Kidney epithelial cell (primary cell): ENCODE results near the gene RFPL3. TPM values are rescaled to one million over a fixed set of nuclear protein-coding genes. Genes with fewer than 3 reads are reported as not detected.

ENCODE experiments used
- DNase-seq: peaks from one replicate; pipeline ENCODE4 v3.0.0-alpha.2; 2010; ENCODE audit warnings: low read depth
- H3K27me3 ChIP-seq: 2 replicates; pipeline ENCODE4 v1.6.0; 2011; ENCODE audit warnings: low read length; ENCODE audit not compliant: control insufficient read depth, insufficient read depth
- H3K36me3 ChIP-seq: 2 replicates; pipeline ENCODE4 v1.5.1; 2011; ENCODE audit warnings: low read length; ENCODE audit not compliant: control insufficient read depth, insufficient read depth
- H3K4me3 ChIP-seq: 2 replicates; pipeline ENCODE4 v1.5.1; 2011; ENCODE audit warnings: low read depth, mild to moderate bottlenecking, control low read depth, low read length
- total RNA-seq: library from RNA; depleted of rRNA; stranded (reverse); fragments of >200 nt; gene quantifications from 2 replicates; pipeline ENCODE4 v1.2.3, GENCODE V29; 2015
- TF ChIP-seq, protein P1 (sequence below): IDR thresholded peaks from 2 replicates; pipeline ENCODE4 v1.5.1; 2011; ENCODE audit warnings: mild to moderate bottlenecking, moderate library complexity, low read length, control low read depth, inconsistent platforms; ENCODE audit not compliant: insufficient read depth, poor library complexity, severe bottlenecking

RFPL3 gene
- total RNA-seq, 1 donor from 2014 or later: not detected

DNA sequence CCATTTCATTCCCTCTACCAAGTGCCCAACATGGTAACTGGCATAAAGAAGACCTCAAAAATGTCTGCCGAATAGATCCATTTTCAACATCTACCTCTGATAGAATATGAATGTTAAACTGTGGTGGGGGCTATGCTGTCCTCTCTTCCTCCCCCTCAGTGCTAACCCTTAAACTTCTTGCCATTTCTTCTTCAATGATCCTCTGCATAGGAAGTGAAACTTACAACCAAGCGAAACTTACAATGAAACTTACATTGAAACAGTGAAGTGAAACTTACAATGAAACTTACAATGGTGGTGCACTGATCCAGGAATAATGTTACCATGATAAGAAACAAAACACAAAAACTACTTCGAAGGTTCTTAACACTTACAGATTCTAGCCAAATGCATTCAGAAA lies 49.6 kb downstream of the RFPL3 start:
- Histone ChIP-seq H3K4me3 (no peak overlapping the region), H3K36me3 (peaks cover 4% of the 10 kb centered on the region), H3K27me3 (no peaks in the 10 kb centered on the region)
- TF ChIP-seq, protein P1, sequence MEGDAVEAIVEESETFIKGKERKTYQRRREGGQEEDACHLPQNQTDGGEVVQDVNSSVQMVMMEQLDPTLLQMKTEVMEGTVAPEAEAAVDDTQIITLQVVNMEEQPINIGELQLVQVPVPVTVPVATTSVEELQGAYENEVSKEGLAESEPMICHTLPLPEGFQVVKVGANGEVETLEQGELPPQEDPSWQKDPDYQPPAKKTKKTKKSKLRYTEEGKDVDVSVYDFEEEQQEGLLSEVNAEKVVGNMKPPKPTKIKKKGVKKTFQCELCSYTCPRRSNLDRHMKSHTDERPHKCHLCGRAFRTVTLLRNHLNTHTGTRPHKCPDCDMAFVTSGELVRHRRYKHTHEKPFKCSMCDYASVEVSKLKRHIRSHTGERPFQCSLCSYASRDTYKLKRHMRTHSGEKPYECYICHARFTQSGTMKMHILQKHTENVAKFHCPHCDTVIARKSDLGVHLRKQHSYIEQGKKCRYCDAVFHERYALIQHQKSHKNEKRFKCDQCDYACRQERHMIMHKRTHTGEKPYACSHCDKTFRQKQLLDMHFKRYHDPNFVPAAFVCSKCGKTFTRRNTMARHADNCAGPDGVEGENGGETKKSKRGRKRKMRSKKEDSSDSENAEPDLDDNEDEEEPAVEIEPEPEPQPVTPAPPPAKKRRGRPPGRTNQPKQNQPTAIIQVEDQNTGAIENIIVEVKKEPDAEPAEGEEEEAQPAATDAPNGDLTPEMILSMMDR: no peak
- no peak for DNase-seq

DNA sequence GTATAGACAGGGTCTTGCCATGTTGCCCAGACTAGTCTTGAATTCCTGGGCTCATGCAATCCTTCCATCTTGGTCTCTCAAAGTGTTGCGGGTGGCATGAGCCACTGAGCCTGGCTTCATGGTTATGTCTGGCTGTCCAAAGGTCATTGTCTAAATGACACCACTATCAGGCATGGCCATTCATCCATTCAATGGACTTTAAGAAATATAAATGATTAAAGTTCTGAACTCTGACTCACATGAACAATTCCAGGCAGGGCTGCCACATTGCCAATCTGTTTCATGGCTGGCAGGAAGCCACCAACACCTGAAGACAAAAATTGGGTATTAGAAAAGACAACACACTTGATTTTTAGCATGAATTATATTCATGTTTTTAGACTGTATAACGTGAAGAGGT lies 50.3 kb downstream of the RFPL3 start:
- TF ChIP-seq, protein P1: no peak
- DNase-seq: no peak
- peaks cover 4% of the 10 kb centered on the region for H3K36me3 ChIP-seq

DNA sequence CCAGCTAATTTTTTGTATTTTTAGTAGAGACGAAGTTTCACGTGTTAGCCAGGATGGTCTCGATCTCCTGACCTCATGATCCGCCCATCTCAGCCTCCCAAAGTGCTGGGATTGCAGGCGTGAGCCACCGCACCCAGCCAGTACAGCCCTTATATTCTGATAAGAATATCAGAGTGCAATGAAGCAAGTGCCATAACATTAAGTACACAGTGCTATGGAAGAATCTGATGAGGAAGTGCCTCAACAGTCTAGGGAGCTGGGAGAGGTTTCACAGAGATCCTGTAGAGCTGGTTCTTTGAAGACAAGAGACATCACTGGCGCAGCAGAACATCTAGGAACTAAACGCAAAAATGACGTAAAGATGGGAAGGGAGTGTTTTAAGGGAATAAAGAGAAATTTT lies 52.3 kb downstream of the RFPL3 start:
- Histone ChIP-seq H3K27me3 (no peaks in the 10 kb centered on the region), H3K36me3 (peaks cover 4% of the 10 kb centered on the region), H3K4me3 (no peak overlapping the region)
- TF ChIP-seq, protein P1: no peak
- DNase-seq: no peak

More for the DNA sequence above, 50.3 kb downstream of the RFPL3 start:
- Histone ChIP-seq H3K4me3 (no peak overlapping the region), H3K27me3 (no peaks in the 10 kb centered on the region)

DNA sequence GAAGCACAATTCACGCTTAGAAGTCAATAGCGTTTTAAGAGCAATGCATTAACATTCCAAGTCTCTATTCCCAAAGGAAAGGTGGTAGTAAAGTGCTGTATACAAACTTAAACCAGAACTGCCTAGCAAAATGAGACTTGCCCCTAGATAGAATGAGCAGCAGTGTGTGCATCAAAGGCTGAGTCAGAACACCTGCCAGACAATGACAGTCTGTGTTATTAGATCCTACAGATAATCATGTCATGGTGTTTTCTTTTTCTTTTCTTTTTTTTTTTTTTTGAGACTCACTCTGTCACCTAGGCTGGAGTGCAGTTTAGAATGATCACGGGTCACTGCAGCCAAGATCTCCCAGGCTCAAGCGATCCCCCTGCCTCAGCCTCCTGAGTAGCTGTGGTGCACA lies 52.8 kb downstream of the RFPL3 start:
- Histone ChIP-seq H3K4me3 (no peak overlapping the region), H3K36me3 (peaks cover 4% of the 10 kb centered on the region), H3K27me3 (no peaks in the 10 kb centered on the region)
- TF ChIP-seq, protein P1: no peak
- DNase-seq: no peak

Other genes starting within 250 kb of the RFPL3 start
- gene C22orf42, start 198.6 kb upstream of the RFPL3 start, total RNA-seq: not detected in 2 replicates
- not detected in 2 replicates for gene RFPL2, start 152.8 kb upstream of the RFPL3 start, total RNA-seq
- gene SLC5A4, start 102.5 kb upstream of the RFPL3 start, total RNA-seq: 0.79 TPM in 1 of 2 replicates, not detected in the other
- gene RTCB, start 54.4 kb downstream of the RFPL3 start, total RNA-seq: 91.6 and 95.7 TPM in 2 replicates
- not detected in 2 replicates for gene BPIFC, start 106.6 kb downstream of the RFPL3 start, total RNA-seq
- 102 and 105 TPM in 2 replicates for gene FBXO7, start 116.9 kb downstream of the RFPL3 start, total RNA-seq